Activated CD8-positive, alpha-beta T cell treated with anti-CD3 and anti-CD28 coated beads, Interleukin-2, amount 10 ng/mL, durations not matched to agents 7 days and 5 days (primary cell): ENCODE measurements around the gene PTPRA. TPM values are rescaled to one million over a fixed set of nuclear protein-coding genes. Genes with fewer than 3 reads are reported as not detected.
"Not testable (repeated sequence)": the region's sequence is repeated elsewhere in the genome, so short reads cannot be mapped to it uniquely, and the experiment has no call there.

Experiments used
- ATAC-seq: fragments of 150-1000 bp; cut with Tn5 transposase; one replicate; pipeline ENCODE4 v1.10.0; 2021; ENCODE audit warnings: moderate library complexity
- CTCF ChIA-PET: fragments of 350-600 bp; sonication (Branson Sonifier 250); formaldehyde crosslinking; loops from one replicate; lab custom pipeline; 2021; ENCODE audit warnings: antibody characterized with exemption; lab: Charles Lee
- POLR2A ChIA-PET: fragments of 350-600 bp; sonication (Branson Sonifier 250); formaldehyde crosslinking; loops from one replicate; lab custom pipeline; 2021; ENCODE audit warnings: antibody characterized with exemption; lab: Charles Lee
- DNase-seq: peaks from one replicate; pipeline ENCODE4 v3.0.0-alpha.2; 2020
- H3K27ac Mint-ChIP-seq: one replicate; pipeline ENCODE4 v1.8.0; 2021; ENCODE audit warnings: mild to moderate bottlenecking, mixed read lengths
- H3K27me3 Mint-ChIP-seq: one replicate; pipeline ENCODE4 v1.8.0; 2021; ENCODE audit warnings: low read depth, mixed read lengths
- H3K36me3 Mint-ChIP-seq: one replicate; pipeline ENCODE4 v1.8.0; 2021; ENCODE audit warnings: low read depth, mixed read lengths
- H3K4me1 Mint-ChIP-seq: one replicate; pipeline ENCODE4 v1.8.0; 2021; ENCODE audit warnings: low read depth, mixed read lengths
- H3K4me3 Mint-ChIP-seq: one replicate; pipeline ENCODE4 v1.8.0; 2021; ENCODE audit warnings: mild to moderate bottlenecking, mixed read lengths
- H3K9me3 Mint-ChIP-seq: one replicate; pipeline ENCODE4 v1.8.0; 2022; ENCODE audit warnings: mixed read lengths; ENCODE audit not compliant: insufficient read depth
- total RNA-seq, 2 experiments: library from RNA; stranded (reverse); gene quantifications; one replicate each; pipeline ENCODE4 v1.2.3, GENCODE V29; 2021

Gene PTPRA
- total RNA-seq, 2 experiments from 2014 or later = 58.5 to 60.9 TPM

DNA sequence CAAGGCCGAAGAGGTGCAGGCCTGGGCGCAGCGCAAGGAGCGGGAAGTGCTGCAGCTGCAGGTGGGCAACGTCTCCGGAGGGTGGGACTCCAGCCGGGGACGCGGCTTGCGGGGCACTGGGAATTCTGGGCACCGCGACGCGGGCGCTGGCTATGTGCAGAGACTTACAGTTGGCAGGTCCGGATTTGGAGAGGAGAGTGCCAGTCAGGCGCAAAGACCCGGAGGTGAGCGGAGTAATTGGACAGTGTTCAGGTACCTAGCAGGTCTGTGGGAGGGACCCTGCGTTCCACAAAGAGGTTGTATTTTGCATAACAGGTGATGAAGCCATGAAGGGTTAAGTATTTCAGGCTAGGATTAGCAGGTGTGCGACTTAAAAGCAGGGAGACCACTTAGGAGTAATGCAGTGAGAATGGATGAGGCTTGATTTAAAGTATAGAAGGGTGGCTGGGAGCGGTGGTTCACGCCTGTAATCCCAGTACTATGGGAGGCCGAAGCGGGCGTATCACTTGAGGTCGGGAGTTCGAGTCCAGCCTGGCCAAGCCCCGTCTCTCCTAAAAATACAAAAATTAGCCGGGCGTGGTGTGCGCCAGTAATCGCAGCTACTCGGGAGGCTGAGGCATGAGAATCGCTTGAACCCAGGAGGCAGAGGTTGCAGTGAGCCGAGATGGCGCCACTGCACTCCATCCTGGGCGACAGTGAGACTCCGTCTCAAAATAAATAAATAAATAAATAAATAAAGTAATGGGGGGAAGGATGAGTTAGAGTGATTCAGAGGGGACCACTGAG, 173.6 kb downstream of the PTPRA start:
- H3K4me1 Mint-ChIP-seq = peaks cover 36% of the 10 kb centered on the region

DNA sequence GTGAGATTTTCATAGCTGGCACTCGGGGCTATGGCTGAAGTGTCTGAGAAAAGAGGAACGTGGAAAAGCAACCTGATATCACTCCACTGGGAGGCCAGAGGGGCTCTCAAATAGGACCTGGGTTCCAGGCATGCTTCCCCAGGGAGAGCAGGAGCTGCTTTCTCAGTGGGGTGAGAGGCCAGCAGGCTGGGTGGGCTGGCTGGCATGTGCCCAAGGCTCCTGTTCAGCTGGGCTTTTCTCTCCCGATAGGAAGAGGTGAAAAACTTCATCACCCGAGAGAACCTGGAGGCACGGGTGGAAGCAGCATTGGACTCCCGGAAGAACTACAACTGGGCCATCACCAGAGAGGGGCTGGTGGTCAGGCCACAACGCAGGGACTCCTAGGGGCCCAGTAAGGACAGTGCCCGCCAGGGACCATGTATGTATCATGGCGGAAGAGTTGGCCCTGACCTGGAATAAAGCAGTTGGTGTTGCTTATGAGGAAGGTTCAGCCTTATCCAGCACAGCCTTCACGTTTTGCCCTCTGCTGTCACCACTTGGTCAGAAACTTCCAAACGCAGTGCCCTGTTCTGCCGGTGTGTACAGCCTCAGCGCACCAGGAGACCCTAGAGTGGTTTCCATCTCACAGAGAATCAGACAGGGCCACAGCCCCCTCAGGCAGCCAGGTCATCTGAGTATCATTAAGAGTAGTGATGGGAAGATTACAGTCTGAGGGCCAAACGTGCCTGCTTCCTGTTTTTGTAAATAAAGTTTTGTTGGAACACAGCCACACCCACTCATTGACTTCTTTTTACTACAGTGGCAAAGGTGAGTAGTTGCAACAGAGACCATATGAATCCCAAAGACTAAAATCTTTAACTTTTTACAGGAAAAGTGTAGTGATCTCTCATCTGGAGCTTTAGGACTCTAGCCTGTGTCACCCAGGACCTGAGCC, 174.5 kb downstream of the PTPRA start:
- H3K27me3 Mint-ChIP-seq = no peaks in the 10 kb centered on the region
- POLR2A ChIA-PET = no interaction called here
- no peaks in the 10 kb centered on the region for H3K9me3 Mint-ChIP-seq
- ATAC-seq (no peak), DNase-seq (no peak)
- no peak overlapping the region for H3K27ac Mint-ChIP-seq
- H3K4me3 Mint-ChIP-seq = peak overlapping the region; percentile 76
- peaks cover 25% of the 10 kb centered on the region for H3K36me3 Mint-ChIP-seq
- peaks cover 35% of the 10 kb centered on the region for H3K4me1 Mint-ChIP-seq
- CTCF ChIA-PET = no interaction called here

More for the DNA sequence above, 173.6 kb downstream of the PTPRA start:
- ChIA-PET POLR2A (no interaction called here), CTCF (no interaction called here)
- ATAC-seq (no peak), DNase-seq (peak; percentile 25)
- H3K4me3 Mint-ChIP-seq = peak overlapping the region; percentile 76
- H3K27me3 Mint-ChIP-seq = no peaks in the 10 kb centered on the region
- H3K9me3 Mint-ChIP-seq = no peaks in the 10 kb centered on the region
- peaks cover 25% of the 10 kb centered on the region for H3K36me3 Mint-ChIP-seq
- peak overlapping the region; percentile 17 for H3K27ac Mint-ChIP-seq

DNA sequence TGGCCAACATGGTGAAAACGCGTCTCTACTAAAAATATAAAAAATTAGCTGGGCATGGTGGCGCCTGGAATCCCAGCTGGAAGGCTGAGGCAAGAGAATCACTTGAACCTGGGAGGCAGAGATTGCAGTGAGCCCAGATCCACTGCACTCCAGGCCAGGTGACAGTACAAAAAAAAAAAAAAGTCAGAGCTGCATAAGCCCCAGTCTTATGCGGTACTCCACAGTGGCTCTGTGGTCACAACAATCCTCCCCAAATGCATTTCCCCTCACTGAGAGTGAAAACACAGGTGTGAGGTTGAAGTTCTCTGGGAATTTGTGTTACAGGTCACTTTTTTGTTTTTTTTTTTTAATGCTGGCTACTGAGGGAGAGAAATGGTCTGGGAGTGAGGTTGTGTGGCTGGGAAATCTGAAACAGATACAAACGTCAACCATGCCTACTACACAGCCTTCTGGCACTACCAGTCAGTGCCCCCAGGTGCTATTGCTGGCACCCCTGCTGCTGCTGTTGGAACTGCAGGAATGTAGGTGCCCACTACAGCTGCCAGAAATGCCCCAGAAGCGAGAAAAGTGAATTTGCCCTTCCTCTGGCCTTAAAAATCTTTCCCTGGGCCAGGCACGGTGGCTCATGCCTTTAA, 178.2 kb downstream of the PTPRA start:
- Mint-ChIP-seq H3K27me3 (no peaks in the 10 kb centered on the region), H3K4me1 (peaks cover 29% of the 10 kb centered on the region), H3K9me3 (no peaks in the 10 kb centered on the region), H3K36me3 (peaks cover 22% of the 10 kb centered on the region), H3K4me3 (no peak overlapping the region), H3K27ac (no peak overlapping the region)
- ChIA-PET CTCF (interaction anchor here (0.6 kb wide), 1 partner anchor 111 kb away, joined by 3 read pairs; no protein-coding TSS in a partner anchor), POLR2A (no interaction called here)
- ATAC-seq (peak; percentile 44), DNase-seq (no peak)

DNA sequence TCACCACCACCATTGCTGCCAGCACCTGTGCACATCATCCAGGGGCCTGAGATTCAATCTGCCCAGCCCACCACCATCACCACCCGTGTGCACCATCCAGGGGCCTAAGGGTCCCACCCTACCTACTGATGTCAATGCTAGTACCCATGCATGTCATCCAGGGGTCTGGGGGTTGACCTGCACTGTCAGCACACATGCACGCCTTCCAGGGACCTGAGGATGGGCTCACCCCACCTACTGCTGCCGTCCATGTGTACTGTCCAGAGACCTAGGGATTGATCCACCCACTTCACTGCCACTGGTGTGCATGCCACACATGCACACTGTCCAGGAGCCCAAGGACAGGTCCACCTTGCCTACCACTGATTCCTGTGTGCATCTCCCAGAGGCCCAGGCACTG, 186.2 kb downstream of the PTPRA start:
- no peak for ATAC-seq
- ChIA-PET POLR2A (no interaction called here), CTCF (no interaction called here)
- Mint-ChIP-seq H3K36me3 (no peaks in the 10 kb centered on the region), H3K4me1 (no peaks in the 10 kb centered on the region), H3K27ac (no peak overlapping the region), H3K9me3 (no peaks in the 10 kb centered on the region), H3K27me3 (no peaks in the 10 kb centered on the region), H3K4me3 (no peak overlapping the region)
- no peak for DNase-seq

DNA sequence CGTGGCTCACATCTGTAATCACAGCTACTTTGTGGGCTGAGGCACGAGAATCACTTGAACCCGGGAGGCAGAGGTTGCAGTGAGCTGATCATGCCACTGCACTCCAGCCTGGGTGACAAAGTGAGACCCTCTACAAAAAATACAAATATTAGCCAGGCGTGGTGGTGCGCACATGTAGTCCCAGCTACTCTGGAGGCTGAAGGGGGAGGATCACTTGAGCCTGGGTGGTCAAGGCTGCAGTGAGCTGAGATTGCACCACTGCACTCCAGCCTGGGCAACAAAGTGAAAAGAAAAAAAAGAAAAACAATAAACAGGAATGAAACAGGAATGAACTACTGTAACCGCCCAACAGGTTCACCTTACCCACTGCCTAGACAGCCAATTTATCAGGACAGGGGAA, 190.8 kb downstream of the PTPRA start:
- DNase-seq, H3K9me3 Mint-ChIP-seq, CTCF ChIA-PET, H3K27ac Mint-ChIP-seq, H3K4me3 Mint-ChIP-seq, H3K27me3 Mint-ChIP-seq, H3K4me1 Mint-ChIP-seq, H3K36me3 Mint-ChIP-seq, ATAC-seq, POLR2A ChIA-PET: not testable (repeated sequence)

DNA sequence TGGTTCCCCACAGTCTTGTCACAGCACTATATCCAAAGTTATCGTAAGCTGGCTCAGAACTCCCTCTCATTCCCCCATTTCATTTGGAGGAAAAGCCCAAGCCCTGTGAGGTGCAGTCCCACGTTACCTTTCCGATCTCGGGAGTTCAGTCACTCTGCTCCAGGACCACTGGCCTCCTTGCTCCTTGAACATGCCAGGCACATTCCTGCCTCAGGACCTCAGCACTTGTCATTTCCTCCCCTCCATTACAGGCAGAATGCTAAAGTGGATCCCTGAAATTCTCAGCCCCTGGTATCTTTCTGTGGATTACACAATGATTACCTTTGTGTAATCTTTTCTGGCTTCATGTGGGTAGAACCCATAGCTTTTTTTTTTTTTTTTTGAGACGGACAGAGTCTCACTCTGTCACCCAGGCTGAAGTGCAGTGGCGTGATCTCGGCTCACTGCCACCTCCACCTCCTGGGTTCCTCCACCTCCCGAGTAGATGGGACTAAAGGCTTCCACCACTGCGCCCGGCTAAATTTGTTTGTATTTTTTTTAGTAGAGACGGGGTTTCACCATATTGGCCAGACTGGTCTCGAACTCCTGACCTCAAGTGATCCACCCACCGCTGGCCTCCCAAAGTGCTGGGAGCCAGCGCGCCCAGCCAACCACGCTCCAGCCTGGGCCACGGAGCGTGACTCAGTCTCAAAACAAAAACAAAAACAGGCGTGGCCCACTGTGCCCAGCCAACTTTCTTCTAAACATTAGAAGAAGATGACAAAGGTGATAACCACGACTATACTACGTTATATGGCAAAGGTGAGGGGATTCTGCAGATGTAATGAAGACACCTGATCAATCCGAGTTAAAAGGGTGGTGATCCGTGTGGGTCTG, 194.1 kb downstream of the PTPRA start:
- Mint-ChIP-seq H3K36me3 (no peaks in the 10 kb centered on the region), H3K27ac (no peak overlapping the region), H3K27me3 (peaks cover 11% of the 10 kb centered on the region), H3K4me3 (no peak overlapping the region), H3K4me1 (peaks cover 7% of the 10 kb centered on the region), H3K9me3 (no peaks in the 10 kb centered on the region)
- DNase-seq (no peak), ATAC-seq (no peak)
- ChIA-PET POLR2A (no interaction called here), CTCF (no interaction called here)

DNA sequence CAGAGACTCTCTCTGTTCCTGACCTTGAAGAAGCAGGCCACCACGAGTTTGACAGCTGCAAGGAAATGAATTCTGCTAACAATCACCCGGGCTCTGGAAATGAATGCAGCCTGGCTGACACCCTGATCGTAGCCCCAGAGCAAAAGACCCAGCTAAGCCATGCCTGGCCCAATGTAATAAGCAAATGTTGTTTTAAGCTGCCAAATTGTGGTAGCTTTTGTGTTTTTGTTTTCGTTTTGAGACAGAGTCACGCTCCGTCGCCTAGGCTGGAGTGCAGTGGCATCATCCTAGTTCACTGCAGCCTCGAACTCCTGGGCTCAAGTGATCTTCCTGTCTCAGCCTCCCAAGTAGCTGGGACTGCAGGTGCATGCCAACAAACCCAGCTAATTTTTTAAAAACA, 194.8 kb downstream of the PTPRA start:
- peaks cover 15% of the 10 kb centered on the region for H3K27me3 Mint-ChIP-seq
- ChIA-PET POLR2A (no interaction called here), CTCF (interaction anchor here (1.4 kb wide), 1 partner anchor 48 kb away, joined by 4 read pairs; no protein-coding TSS in a partner anchor)
- H3K36me3 Mint-ChIP-seq = no peaks in the 10 kb centered on the region
- no peak overlapping the region for H3K27ac Mint-ChIP-seq
- H3K4me3 Mint-ChIP-seq = no peak overlapping the region
- peaks cover 10% of the 10 kb centered on the region for H3K4me1 Mint-ChIP-seq
- no peak for DNase-seq
- ATAC-seq = no peak
- no peaks in the 10 kb centered on the region for H3K9me3 Mint-ChIP-seq

DNA sequence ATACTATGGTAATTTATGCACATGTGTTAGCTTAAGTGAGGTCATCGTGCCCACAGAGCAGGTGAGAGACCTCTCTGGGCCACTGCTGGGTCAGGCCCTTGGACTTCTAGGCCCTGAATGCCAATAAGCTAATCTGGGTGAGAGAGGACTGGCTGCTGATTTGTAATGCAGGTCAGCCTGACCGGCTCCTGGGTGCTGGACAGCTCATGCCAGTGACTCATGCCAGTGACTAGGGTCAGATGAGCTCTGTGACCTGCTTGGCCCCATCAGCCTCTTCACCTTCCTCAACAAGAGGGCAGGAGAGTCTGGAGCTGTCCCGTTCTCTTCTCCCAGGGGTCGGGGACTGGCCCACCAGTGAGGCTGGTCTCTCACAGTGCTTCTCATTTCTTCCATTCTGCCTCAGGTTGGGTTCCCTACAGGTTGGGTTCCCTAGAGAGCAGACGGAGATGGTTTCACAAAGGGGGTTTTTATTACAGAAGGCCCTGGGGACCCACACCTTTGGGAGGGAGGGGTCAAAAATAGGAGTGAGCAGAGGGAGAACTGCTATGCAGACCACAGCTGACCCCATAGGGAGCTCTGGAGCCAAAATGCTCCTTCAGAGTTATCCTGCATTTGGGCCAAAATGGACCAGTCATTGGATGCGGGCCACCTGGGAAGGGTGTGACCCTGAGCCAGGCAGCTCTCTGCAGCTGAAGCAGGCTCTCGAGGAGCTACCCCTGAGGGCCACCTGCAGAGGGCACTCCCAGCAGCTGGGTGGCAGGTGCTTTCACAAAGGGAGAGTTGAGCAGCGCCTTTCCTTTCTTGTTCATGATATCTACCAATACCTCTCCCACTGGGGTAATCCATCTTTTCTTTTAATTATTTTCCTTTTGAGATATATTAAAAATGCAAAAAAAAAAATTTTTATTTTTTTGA, 196.0 kb downstream of the PTPRA start:
- POLR2A ChIA-PET = no interaction called here
- H3K36me3 Mint-ChIP-seq = no peaks in the 10 kb centered on the region
- peaks cover 15% of the 10 kb centered on the region for H3K27me3 Mint-ChIP-seq
- ATAC-seq = no peak
- H3K4me3 Mint-ChIP-seq = no peak overlapping the region
- DNase-seq = peak; percentile 51
- no peaks in the 10 kb centered on the region for H3K9me3 Mint-ChIP-seq
- no peak overlapping the region for H3K27ac Mint-ChIP-seq
- CTCF ChIA-PET = interaction anchor here (0.6 to 1.6 kb wide), 7 partner anchors 33 to 303 kb away, joined by 3 to 7 read pairs (median 4); no protein-coding TSS in a partner anchor
- H3K4me1 Mint-ChIP-seq = peaks cover 11% of the 10 kb centered on the region

DNA sequence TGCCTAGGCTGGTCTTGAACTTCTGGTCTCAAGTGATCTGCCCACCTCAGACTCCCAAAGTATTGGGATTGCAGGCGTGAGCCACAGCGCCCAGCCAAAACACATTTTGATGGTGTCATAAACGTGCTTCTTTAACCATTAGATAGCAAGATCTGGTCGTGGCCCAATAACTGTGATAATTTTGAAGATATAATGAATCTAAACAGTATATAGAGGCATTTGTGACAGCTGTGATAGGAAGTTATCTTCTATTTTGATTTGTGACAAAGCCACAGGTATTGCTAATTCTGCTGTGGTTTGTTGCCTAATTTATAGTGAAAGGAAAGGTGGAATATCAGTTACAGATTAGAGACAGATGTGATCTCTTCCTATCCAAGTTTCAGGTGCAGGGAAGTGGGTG, 197.4 kb downstream of the PTPRA start:
- DNase-seq (no peak), ATAC-seq (no peak)
- H3K4me3 Mint-ChIP-seq = peak overlapping the region; percentile 48
- ChIA-PET CTCF (interaction anchor here (1.0 kb wide), 1 partner anchor 18 kb away, joined by 3 read pairs; no protein-coding TSS in a partner anchor), POLR2A (no interaction called here)
- peaks cover 22% of the 10 kb centered on the region for H3K27me3 Mint-ChIP-seq
- H3K36me3 Mint-ChIP-seq = no peaks in the 10 kb centered on the region
- H3K27ac Mint-ChIP-seq = no peak overlapping the region
- peaks cover 20% of the 10 kb centered on the region for H3K4me1 Mint-ChIP-seq
- no peaks in the 10 kb centered on the region for H3K9me3 Mint-ChIP-seq

DNA sequence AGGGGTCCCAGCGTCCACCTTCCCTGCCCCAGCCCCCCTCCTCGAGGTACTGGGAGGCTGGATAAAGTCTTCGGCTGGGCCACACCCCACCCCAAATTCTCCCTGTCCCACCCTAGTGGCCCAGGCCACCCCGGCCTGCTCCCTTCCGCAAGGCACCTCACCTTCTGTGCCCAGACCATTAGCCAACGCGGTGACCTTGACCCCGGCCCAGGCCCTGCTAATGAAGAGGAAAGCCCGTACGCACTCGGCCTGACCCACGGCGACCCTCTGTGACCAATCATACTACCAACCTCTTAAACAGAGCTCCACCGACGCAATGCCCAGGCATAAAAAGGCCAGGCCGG, 198.0 kb downstream of the PTPRA start:
- Mint-ChIP-seq H3K4me3 (peak overlapping the region; percentile 45), H3K27ac (no peak overlapping the region)
- POLR2A ChIA-PET = no interaction called here

More for the DNA sequence above, 198.0 kb downstream of the PTPRA start:
- DNase-seq (no peak), ATAC-seq (no peak)
- H3K27me3 Mint-ChIP-seq = peaks cover 22% of the 10 kb centered on the region
- H3K9me3 Mint-ChIP-seq = no peaks in the 10 kb centered on the region
- no peaks in the 10 kb centered on the region for H3K36me3 Mint-ChIP-seq
- H3K4me1 Mint-ChIP-seq = peaks cover 20% of the 10 kb centered on the region
- CTCF ChIA-PET = interaction anchor here (1.0 kb wide), 1 partner anchor 18 kb away, joined by 3 read pairs; no protein-coding TSS in a partner anchor
